ENCODE data around the gene FRS3.

The FRS3 gene

DNA sequence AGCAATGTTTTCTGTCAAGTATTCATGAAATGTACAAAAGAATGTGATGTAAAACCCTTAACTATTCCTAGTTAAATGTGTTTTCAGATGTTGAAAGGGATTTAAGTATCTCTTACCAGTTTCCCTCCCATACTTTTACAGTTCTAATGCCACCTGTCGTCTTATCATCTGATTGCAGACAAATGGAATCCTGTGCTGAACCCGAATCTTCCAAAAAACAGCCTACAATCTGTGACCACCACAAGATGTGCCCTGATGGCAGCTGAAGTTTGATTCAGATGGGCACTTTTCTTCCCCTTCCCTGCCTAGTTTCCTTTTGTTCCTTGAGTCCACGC is 9.7 kb upstream of the FRS3 start:
- no peak for DNase-seq

- DNase-seq = peak; percentile 61
Observed at GRCh38 chr6:41787219-41787917, 7.7 kb upstream of the FRS3 start, which contains the start of gene TOMM6. Gene TOMM6, plus strand, starts transcription at chr6:41787694. Its CDS starts 4 bp downstream, at chr6:41787698.

DNA sequence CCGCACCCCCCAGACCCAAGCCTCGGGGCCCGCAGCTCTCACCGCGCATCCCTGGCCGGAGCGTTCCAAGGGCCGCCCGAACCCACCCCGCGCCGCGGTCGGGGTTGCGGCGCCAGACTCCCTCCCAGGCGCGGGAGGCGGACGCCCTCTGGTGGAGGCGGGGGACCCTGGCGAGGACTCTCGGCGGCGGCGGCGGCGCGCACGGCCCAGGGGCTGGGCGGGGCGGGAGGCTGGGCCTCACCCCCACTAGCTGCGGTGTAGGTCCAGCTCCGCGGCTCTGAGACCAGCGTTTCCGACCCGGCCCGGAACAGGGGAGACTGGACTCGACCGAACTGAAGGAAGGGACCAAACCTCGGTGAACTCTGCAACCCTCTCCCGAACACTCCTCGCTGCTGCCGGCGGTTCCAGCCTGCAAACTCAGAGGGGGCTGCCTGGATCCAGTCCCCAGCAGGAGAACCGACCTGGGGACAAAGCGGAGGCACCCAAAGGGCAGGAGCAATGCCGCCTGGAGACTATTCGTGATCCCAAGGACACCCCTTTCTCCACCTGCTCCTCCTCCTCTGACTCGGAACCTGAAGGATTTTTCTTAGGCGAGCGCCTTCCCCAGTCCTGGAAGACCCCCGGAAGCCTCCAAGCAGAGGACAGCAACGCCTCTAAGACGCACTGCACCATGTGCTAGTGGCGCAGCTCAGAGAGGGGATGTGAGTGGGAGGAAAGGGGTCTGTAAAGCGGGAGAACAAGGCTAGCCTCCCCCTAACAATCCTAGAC is 6.9 kb upstream of the FRS3 start:
- no peak for DNase-seq

GRCh38 chr6:41785689-41786450 is 6.2 kb upstream of the FRS3 start:
- no peak for DNase-seq

GRCh38 chr6:41785254-41785653 is 5.6 kb upstream of the FRS3 start:
- DNase-seq = no peak

DNA sequence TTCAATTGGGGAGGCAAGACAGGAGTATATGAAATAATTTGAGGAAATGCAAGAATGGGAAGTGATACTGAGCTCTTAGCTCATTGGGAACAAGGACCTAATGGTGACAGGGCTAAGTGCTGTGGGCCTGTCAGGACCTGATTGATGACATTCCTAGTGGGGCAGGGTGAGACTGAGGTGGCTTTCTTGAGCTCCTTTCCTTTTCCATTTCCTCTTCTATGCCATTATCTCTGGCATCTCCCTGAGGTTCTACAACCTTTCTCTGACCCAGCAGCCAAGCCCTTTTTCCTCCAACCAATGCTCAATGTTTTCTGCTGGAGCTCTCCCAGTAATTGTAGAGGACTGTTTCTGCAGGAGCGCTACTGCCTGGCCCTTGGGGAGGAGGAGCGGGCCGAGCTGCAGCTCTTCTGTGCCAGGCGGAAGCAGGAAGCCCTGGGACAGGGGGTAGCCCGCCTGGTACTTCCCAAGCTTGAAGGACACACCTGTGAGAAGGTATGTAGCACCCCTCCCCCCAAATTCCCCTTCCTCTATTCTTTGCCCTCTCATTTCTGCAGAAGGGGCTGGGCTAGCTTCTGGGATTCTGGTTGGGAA is 5.0 kb upstream of the FRS3 start:
- DNase-seq = no peak

DNA sequence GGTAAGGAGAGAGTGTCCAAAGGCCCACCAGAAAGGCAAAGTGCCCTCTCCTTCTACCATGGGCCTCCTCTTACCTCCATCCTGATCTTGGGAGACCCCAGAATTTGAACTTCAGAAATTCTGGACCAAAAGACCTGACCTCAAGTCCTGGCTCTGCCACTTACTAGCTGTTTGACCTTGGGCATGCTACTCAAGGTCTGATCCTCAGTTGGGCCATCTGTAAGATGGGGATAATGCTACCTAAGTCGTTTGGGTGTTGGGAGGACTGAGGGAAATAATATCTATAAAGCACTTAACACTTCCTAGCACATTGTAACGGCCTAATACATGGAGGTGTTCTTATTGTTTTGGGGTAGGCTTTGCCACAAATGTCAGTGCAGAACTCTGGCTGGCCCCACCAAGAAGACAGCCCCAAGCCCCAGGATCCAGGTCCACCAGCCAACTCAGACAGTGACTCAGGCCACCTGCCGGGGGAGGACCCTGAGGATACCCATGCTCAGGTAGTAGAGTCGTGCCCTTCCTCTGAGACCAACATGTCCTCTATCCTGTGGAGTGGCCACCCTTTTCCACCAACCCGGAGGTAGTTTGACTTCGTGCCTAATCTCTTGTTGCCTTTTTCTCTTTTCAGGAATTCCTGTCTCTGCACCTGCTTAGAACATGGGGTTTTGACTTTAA is 3.5 kb upstream of the FRS3 start:
- DNase-seq = no peak

GRCh38 chr6:41781366-41781730 is 1.6 kb upstream of the FRS3 start:
- DNase-seq = no peak

GRCh38 chr6:41780551-41781365 is 1.1 kb upstream of the FRS3 start, which contains the start of gene PRICKLE4:
Gene PRICKLE4, plus strand, starts transcription at chr6:41780782. Its CDS starts 2,692 bp downstream, at chr6:41783474.
- DNase-seq = no peak

DNA sequence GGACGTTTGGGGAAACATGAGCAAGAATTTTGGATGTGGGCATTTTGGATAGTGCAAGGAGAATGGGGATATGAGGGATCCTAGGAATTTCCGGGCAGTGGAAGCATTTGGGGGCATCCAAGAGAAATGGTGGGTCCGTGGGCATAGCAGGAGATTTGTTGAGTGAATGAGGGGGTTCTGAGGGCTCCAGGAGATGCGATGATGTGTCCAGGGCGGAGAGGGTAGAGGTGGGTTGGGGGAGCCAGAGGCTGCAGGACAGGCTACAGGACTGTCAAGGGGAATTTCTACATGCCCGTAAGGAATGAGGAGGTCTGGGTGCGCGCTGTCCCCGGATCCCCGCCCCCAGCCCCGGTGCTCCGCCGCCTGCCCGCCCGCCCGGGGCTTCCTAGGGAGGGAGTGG is 364 bp downstream of the FRS3 start:
- no peak for DNase-seq

DNA sequence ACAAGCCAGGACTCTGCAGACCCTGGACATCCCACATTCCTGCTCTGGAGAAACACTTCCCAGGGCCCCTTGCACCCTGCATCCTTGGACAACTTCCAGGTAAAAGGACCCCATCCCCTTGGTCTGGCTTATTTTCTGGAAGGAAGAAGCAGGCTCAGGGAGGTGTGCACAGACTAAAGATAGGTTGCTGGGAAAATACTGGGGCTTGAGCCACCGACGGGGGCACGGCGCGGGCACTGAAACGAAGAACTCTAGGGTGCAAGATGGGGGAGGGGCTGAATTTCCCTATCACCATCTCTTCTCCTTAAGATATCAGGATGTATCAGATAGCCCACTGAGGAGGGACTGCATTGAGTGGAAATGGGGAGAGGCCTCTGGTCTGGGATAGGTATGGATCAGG is 805 bp downstream of the FRS3 start:
- DNase-seq = no peak

DNA sequence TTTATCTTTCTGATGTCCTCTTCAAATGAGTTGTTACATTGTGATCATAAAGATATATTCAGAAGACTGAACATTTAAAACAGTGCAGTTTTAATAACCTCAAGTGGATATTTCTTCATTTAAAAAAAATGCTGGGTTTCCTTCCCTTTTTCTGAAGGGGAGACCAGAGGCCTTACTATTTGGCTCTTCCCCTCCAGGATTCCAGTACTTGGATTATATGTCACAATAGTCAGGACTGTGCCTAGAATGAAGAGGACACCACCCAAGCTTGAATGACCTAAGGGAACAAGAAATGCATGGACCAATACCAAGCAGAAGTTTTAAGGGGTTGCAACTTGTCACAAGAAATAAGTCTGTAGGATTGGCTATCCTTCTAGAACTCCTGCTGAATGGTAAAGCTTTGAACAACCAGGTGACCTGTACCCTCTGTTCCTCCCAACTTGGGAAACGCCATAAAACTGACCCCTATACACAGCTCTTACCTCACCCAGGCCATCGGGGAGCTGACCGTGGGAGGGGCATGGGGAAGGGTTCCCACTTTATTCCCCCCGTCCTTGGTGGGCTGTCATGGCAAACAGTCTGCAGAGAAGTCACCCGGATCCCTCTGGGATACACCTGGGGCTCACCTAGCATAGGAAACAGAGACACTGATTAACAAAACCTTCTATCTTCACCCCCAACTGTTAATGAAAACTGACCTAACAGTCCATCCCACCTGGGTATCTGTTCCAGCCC is 2.0 kb downstream of the FRS3 start:
- no peak for DNase-seq

DNA sequence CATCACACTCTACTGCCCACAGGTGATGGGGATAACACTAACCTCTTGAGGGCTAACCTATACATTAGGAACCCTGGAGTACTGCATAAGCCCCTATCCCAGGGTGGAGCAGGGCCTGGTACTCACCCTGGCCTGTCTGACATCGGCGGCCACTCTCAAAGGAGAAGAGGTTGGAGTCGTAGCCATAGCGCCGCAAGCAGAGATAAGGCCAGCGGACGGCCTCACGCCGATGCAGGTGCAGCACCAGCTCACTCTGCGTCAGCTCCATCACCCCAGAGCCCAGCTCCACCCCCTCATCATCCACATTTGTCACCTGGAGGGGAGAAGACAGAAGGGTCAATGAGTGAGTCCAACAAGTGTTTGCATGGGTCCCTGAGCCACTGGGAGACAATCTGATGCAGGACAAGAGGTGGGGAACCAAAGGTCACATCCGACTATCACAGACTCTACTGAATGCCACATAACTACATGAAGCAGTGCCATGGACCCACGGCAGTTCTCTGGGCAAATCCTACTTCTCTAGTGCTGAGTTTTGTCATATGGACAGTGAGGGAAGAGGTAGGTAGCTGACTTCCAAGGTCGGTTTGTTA is 4.3 kb downstream of the FRS3 start:
- DNase-seq = no peak

- no peak for DNase-seq
Observed at GRCh38 chr6:41774841-41775240, 4.9 kb downstream of the FRS3 start.

DNA sequence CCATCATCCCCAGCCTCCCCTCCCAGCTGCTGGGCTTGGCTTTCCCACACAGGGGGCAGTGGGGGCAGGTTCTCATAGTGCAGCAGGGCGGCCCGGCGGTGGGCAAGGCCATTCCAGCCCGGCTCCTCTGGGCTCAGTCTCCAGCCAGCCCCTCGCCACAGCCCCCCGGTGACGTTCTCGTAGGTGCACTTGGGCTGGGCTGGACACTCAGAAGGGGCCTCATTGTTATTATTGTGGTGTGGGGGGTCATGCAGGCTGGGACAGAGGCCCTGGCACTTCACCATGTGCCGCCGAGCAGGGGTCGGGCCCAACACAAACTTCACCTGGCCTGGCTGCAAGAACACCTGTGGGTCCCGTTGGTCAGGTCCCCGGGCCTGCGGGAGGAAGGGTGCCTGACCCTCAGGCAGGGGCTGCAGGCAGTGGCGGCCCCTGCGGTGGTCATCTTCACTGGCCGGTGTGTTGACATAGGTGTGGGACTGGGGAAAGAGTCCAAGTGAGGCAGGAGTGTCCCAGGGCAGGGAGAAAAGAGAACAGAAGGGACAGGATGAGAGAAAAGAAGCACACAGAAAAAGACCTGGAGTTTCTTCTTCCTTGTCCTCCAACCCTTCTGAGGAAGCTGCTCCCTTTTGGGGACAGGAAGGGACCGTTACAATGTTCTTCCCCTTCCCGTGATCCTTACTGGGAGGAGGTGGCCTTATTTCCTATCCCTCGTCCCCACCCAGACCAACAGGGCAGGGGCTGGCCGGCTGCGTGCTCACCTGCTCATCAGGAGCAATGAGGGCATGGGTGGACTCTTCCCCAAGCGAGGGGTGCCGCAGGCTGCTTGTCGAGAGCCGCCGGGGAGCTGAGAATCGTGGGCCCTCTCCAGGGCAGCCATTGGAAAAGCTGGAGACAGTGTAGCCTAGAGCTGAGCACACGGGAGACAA is 8.4 kb downstream of the FRS3 start:
- no peak for DNase-seq

DNA sequence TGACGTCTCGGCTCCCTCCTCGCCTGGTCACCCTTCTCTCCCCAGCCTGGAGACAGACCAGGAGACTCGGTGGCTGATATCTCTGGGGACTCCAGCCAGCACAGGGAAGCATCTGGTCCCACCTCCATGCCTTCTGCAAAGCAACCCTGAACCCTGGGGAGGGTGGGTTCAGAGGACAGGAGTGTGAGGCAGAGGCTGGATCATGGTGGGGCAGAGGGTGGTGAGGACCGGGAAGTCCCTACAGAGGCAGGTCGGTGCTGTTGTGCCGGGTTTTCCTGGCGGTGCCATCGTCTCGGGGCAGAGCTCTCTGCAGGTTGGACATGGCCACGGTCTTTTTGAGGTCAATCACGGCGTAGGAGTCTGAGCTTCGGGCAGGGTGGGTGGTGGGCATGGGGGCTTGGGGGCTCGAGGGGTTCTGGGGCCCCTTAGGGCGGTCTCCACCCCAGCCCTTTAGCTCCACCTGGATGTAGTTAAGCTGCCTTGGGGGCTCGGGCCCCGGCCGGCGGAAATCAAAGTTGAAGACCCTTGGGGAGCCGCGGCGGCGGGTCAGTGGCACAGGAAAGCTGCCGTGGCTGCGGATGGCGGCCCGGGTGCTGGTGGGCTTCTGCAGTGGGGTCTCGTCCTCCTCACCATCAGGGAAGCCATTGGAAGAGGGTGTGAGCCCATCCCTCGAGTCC is 9.2 kb downstream of the FRS3 start:
- no peak for DNase-seq

DNA sequence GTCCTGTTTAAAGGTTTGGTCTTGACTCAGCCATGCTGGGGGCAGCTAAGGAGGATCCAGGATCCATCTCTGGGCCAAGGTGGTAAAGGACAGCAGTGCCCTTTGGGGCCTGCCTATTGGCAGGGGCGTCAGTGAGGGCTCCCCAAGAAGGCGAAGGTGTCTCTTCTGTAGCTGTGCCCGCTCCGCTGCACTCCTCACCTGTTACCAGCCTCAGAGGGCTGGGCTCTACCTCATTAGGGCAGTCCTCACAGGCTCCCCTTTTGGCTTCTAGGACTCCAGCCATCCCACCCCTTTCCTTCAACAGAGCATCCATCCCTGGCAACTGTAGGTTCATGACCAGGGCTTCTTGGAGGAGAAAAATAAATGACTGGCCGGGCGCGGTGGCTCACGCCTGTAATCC is 10.3 kb downstream of the FRS3 start:
- no peak for DNase-seq

DNA sequence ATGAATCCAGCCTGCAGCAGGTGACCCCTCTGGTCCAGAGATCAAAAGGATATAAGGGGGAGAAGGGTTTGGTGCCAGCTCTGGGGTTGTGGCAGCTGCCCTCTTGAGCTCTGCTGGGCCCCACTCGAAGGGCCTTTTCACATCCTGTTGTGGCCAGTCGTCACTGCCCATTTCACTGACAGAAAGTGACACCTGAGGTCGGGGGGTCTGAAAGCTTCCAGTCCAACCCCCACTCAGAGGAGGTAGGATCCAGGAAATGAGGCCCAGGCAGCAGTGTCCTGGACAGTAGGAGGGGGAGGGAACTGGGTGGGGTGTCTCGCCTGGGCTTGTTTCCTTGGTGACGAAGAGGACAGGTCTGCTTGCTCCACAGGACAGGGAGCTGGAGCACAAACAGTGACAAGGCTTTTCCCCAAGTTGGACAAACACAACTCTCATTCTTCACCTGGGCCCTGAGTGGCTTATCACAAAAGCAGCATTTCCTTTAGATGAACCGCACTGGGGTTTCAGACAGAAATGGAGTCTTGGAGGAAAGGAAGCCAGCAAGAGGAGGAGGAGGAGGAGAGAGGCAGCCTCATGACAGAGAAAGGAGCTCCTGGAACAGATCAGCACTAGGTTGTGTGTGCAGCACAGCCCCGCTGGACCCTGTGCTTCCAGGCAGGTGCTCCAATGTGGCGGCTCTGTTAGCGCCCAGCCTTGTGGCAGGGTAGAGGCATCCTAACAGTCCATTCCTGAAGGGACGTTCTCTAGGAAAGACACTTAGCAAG is 11.0 kb downstream of the FRS3 start:
- no peak for DNase-seq

Measured in NCI-H1436 treated with DMSO at 0.1 percent for 48 hours (cell line).